ENCODE measurements around the gene ANP32B. TPM values are rescaled to one million over a fixed set of nuclear protein-coding genes. Genes with fewer than 3 reads are reported as not detected.
A peak's percentile ranks its signal among the peaks of the same experiment; 100 is the strongest.

ANP32B gene
- total RNA-seq, 1 donor from 2014 or later = 108 TPM

DNA sequence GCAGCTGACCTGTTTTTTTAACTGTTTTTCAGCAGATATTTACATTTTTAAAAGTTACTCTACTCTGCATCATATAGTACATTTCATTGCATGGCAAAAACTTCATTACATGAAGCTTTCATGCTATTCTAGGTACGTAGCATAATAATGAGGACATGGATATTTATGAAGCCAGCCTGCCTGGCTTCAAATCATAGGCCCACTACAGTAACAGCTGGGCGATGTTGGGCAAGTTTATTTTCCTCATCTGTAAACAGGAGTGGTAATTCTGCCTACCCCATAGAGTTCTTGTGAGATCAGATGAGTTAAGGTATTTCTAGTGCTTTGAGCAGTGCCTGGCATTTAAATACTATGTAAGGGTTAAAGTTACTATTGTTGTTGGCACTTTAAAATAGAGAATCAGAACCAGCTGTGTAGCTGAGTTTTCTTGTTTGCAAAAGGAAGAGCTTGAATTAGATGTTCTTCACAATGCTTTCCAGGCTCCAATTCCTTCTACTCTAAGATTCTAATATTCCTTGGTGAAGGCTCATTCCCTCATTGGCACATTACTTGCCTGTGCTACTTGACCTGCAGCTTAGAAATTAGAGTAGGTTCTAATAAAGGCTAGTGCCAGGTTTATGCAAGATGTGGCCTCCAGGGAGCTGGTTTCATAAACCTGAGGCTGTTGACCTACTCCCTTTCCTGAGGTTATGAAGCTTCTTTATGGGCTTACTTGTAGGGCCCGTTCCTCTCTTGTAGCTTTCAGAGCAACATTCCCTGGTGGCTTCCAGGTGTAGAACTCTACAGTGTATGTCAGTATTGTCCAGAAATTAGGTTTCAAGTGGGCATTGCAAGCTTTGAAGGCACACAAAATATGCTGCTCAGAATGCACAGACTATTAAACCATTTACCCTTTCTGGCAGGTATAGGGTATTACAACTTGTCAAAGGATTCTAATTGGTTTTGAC is 14.5 kb downstream of the ANP32B start:
- Mint-ChIP-seq H3K27me3 (ENCODE audit: unreplicated experiment) (no peaks in the 10 kb centered on the region), H3K4me1 (ENCODE audit: unreplicated experiment) (peaks cover 12% of the 10 kb centered on the region), H3K4me3 (ENCODE audit: unreplicated experiment) (no peak overlapping the region), H3K27ac (ENCODE audit: unreplicated experiment) (no peak overlapping the region), H3K36me3 (ENCODE audit: low read depth, unreplicated experiment) (peaks cover 5% of the 10 kb centered on the region), H3K9me3 (ENCODE audit: unreplicated experiment) (no peaks in the 10 kb centered on the region)
- TF ChIP-seq CTCF (IDR thresholded peaks at IDR 0.05; ENCODE audit: unreplicated experiment) = no peak
- DNase-seq (ENCODE audit: low spot score) = no peak

DNA sequence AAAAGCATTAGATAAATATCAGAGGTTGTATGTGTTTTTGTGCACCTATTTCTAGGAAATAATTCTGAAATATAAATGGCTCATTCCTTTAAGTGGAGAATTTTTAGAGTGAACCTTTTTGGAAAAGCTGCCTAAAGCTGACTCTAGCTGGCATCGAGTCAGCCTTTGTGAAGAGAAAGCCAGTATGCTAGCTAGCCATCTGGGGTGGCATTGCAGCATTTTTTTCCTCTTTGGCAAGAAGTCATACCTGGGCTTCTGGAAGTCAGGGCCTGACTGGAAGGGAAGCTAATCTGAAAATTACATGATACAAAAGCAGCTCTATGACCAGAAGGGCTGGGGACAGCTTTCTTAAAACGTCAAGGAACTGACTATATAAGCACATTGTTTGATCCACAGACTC is 19.7 kb downstream of the ANP32B start:
- H3K4me1 Mint-ChIP-seq (ENCODE audit: unreplicated experiment) = no peaks in the 10 kb centered on the region
- no peaks in the 10 kb centered on the region for H3K27me3 Mint-ChIP-seq (ENCODE audit: unreplicated experiment)
- no peak overlapping the region for H3K4me3 Mint-ChIP-seq (ENCODE audit: unreplicated experiment)
- DNase-seq (ENCODE audit: low spot score) = no peak
- no peak overlapping the region for H3K27ac Mint-ChIP-seq (ENCODE audit: unreplicated experiment)
- peaks cover 19% of the 10 kb centered on the region for H3K36me3 Mint-ChIP-seq (ENCODE audit: low read depth, unreplicated experiment)
- no peaks in the 10 kb centered on the region for H3K9me3 Mint-ChIP-seq (ENCODE audit: unreplicated experiment)
- no peak for TF ChIP-seq CTCF (IDR thresholded peaks at IDR 0.05; ENCODE audit: unreplicated experiment)

DNA sequence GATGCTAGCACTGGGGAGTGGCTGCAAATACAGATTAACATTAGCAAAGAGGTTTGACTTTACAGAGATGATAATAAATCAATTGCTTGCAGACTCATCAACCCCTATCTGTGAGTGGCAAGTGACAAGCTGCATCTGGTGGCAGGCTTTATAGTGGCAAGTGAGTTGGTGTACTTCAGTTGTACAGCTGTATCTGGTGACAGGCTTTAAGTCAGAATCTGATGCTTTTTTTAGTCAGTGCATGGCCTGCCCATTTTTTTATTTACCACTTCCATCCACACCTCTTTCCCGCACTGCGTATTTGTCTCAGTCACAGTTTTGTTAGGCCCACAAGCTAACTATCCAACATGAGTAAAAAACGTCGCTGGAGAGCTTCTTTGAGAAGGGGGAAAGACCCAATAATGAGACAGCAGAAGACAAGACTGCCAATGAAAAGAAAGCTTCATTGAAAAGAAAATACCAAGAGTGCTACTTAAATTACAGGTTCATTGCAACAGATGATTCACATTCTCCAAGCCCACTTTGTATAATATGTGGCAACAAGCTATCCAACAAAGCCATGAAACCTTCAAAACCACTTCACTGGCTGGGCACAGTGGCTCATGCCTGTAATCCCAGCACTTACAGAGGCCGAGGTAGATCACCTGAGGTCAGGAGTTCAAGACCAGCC is 23.1 kb downstream of the ANP32B start:
- Mint-ChIP-seq H3K4me1 (ENCODE audit: unreplicated experiment) (peaks cover 8% of the 10 kb centered on the region), H3K27ac (ENCODE audit: unreplicated experiment) (no peak overlapping the region)

GRCh38 chr9:98007251-98007928 is 24.2 kb downstream of the ANP32B start:
- H3K4me3 Mint-ChIP-seq (ENCODE audit: unreplicated experiment) = peak overlapping the region; percentile 72
- H3K36me3 Mint-ChIP-seq (ENCODE audit: low read depth, unreplicated experiment) = peaks cover 32% of the 10 kb centered on the region
- no peak for TF ChIP-seq CTCF (IDR thresholded peaks at IDR 0.05; ENCODE audit: unreplicated experiment)
- peaks cover 8% of the 10 kb centered on the region for H3K4me1 Mint-ChIP-seq (ENCODE audit: unreplicated experiment)
- no peak for DNase-seq (ENCODE audit: low spot score)
- no peak overlapping the region for H3K27ac Mint-ChIP-seq (ENCODE audit: unreplicated experiment)
- peaks cover 3% of the 10 kb centered on the region for H3K27me3 Mint-ChIP-seq (ENCODE audit: unreplicated experiment)
- no peaks in the 10 kb centered on the region for H3K9me3 Mint-ChIP-seq (ENCODE audit: unreplicated experiment)

More for the DNA sequence above, 23.1 kb downstream of the ANP32B start:
- Mint-ChIP-seq H3K36me3 (ENCODE audit: low read depth, unreplicated experiment) (peaks cover 27% of the 10 kb centered on the region), H3K9me3 (ENCODE audit: unreplicated experiment) (no peaks in the 10 kb centered on the region), H3K27me3 (ENCODE audit: unreplicated experiment) (peaks cover 3% of the 10 kb centered on the region), H3K4me3 (ENCODE audit: unreplicated experiment) (no peak overlapping the region)
- no peak for TF ChIP-seq CTCF (IDR thresholded peaks at IDR 0.05; ENCODE audit: unreplicated experiment)
- DNase-seq (ENCODE audit: low spot score) = no peak

Data from endothelial cell (in vitro differentiated cells).